SU-DHL-6 (cell line): ENCODE measurements around the gene DUSP2.

Experiments used
- CTCF ChIP-seq: fragments of 200-600 bp; sonication (generic); IDR thresholded peaks from one replicate; pipeline ENCODE4 v1.5.1; 2017; ENCODE audit warnings: antibody characterized with exemption, mild to moderate bottlenecking, low read length, moderate library complexity; ENCODE audit not compliant: insufficient read depth, poor library complexity, severe bottlenecking
- EZH2phosphoT487 ChIP-seq: fragments of 200-600 bp; sonication (generic), shearing (Covaris generic); conservative IDR thresholded peaks from 2 replicates; pipeline ENCODE4 v1.6.1; 2018; ENCODE audit warnings: mild to moderate bottlenecking, antibody characterized with exemption, low read length, moderate library complexity, mixed read lengths

- TF ChIP-seq CTCF = no peak
- no peak for TF ChIP-seq EZH2phosphoT487
Observed at GRCh38 chr2:96099861-96100798, 45.1 kb downstream of the DUSP2 start.
